GM12875 (cell line): Measurements from ENCODE around the gene CPSF7.

Source experiments
- H3K4me3 ChIP-seq: one replicate; pipeline ENCODE4 v1.5.1; 2011; ENCODE audit warnings: low read depth, low read length, control low read depth
- CTCF ChIP-seq: IDR thresholded peaks from 2 replicates; pipeline ENCODE4 v1.5.1; 2011; ENCODE audit warnings: low read depth, mild to moderate bottlenecking, control low read depth, inconsistent platforms, low read length, moderate library complexity, borderline replicate concordance; ENCODE audit not compliant: insufficient read depth

The CPSF7 gene

GRCh38 chr11:61362542-61362875, 67.3 kb downstream of the CPSF7 start:
- TF ChIP-seq CTCF: no peak
- peak overlapping the region; percentile 93 for H3K4me3 ChIP-seq

GRCh38 chr11:61361741-61362541, 67.8 kb downstream of the CPSF7 start, which contains the start of the genes CYB561A3 and TMEM138:
Gene CYB561A3, minus strand, starts transcription at chr11:61361882. Its CDS starts 5,169 bp downstream, at chr11:61356713.
Gene TMEM138, plus strand, starts transcription at chr11:61362374. Its CDS starts 2,017 bp downstream, at chr11:61364391.
- peak within 1 kb of the TSS; percentile 93 for H3K4me3 ChIP-seq
- TF ChIP-seq CTCF: no peak

- peak overlapping the region; percentile 93 for H3K4me3 ChIP-seq
- no peak for TF ChIP-seq CTCF
Measured at GRCh38 chr11:61361237-61361740, 68.5 kb downstream of the CPSF7 start.

GRCh38 chr11:61359516-61359915, 70.3 kb downstream of the CPSF7 start:
- TF ChIP-seq CTCF: no peak
- no peak overlapping the region for H3K4me3 ChIP-seq

GRCh38 chr11:61358566-61358965, 71.2 kb downstream of the CPSF7 start:
- no peak for TF ChIP-seq CTCF
- no peak overlapping the region for H3K4me3 ChIP-seq

GRCh38 chr11:61357894-61358239, 71.9 kb downstream of the CPSF7 start:
- TF ChIP-seq CTCF: no peak
- no peak overlapping the region for H3K4me3 ChIP-seq
